GM12878 (cell line): ENCODE measurements around the gene SEPHS2. TPM values are rescaled to one million over a fixed set of nuclear protein-coding genes. Genes with fewer than 3 reads are reported as not detected.

Experiments
- ATAC-seq: fragments of 200-7000 bp; cut with Tn5 transposase; 3 replicates; pipeline ENCODE4 v1.9.1; 2020; ENCODE audit warnings: mild to moderate bottlenecking, moderate library complexity
- BruUV-seq: library from RNA; stranded (reverse); fragments of 400-500 nt; replicated peaks from 2 replicates; lab custom pipeline; 2021; lab: Mats Ljungman, UMichigan
- CTCF ChIA-PET: fragments of 300-600 bp; sonication (Branson Sonifier 250); formaldehyde crosslinking; extraction: SDS; loops from one replicate; lab custom pipeline; 2021; ENCODE audit warnings: inconsistent platforms; lab: Yijun Ruan, JAX
- POLR2A ChIA-PET: fragments of 350-600 bp; formaldehyde crosslinking; extraction: SDS; loops from one replicate; lab custom pipeline; 2021; ENCODE audit warnings: inconsistent platforms; lab: Charles Lee
- RAD21 ChIA-PET: fragments of 300-600 bp; sonication (Branson Sonifier 250); formaldehyde crosslinking; loops from one replicate; lab custom pipeline; 2023; ENCODE audit warnings: antibody characterized with exemption; ENCODE audit not compliant: unreplicated experiment; lab: Charles Lee
- SMC1A ChIA-PET: fragments of 300-600 bp; sonication (Branson Sonifier 250); formaldehyde crosslinking; loops from one replicate; lab custom pipeline; 2023; ENCODE audit not compliant: unreplicated experiment, uncharacterized antibody; lab: Charles Lee
- DNase-seq: peaks from one replicate; pipeline ENCODE4 v3.0.0-alpha.2; 2011; ENCODE audit warnings: low read depth, low spot score
- FAIRE-seq: peaks from 3 replicates; lab custom pipeline; 2011; peaks lifted over from hg19 to GRCh38; lab: Jason Lieb, UNC
- H2AFZ ChIP-seq: 2 replicates; pipeline ENCODE4 v1.6.0; 2011; ENCODE audit warnings: low read depth, low read length, control low read depth; ENCODE audit not compliant: control insufficient read depth
- H3K27ac ChIP-seq: 2 replicates; pipeline ENCODE4 v1.5.1; 2011; ENCODE audit warnings: control low read depth; ENCODE audit not compliant: control insufficient read depth, insufficient read depth
- H3K27me3 ChIP-seq, 2 experiments: replicated peaks in 1 of 2; 2 replicates each; pipeline versions ENCODE4 v1.6.0 to v1.6.1; 2011; ENCODE audit warnings: low read length in 1 of 2; ENCODE audit not compliant: control insufficient read depth in 2 of 2, insufficient read depth in 2 of 2
- H3K36me3 ChIP-seq, 2 experiments: 2 replicates each; pipeline ENCODE4 v1.5.1; 2011; ENCODE audit warnings: low read length in 1 of 2; ENCODE audit not compliant: control insufficient read depth in 2 of 2, insufficient read depth in 2 of 2
- H3K4me1 ChIP-seq: 2 replicates; pipeline ENCODE4 v1.6.1; 2011; ENCODE audit warnings: mild to moderate bottlenecking, low read length, moderate library complexity, mixed read lengths; ENCODE audit not compliant: control insufficient read depth, insufficient read depth
- H3K4me2 ChIP-seq: 2 replicates; pipeline ENCODE4 v1.6.0; 2011; ENCODE audit warnings: control low read depth; ENCODE audit not compliant: control insufficient read depth, insufficient read depth
- H3K4me3 ChIP-seq: fragments of 200-600 bp; sonication (generic); 2 replicates; pipeline ENCODE4 v1.5.1; 2016
- H3K79me2 ChIP-seq: 2 replicates; pipeline ENCODE4 v1.6.0; 2011; ENCODE audit warnings: low read length; ENCODE audit not compliant: control insufficient read depth, insufficient read depth
- H3K9ac ChIP-seq: 2 replicates; pipeline ENCODE4 v1.8.0; 2011; ENCODE audit warnings: low read length, control low read depth, mixed read lengths; ENCODE audit not compliant: control insufficient read depth, insufficient read depth
- H3K9me3 ChIP-seq: replicated peaks from 3 replicates; pipeline ENCODE4 v1.5.1; 2011; ENCODE audit warnings: mild to moderate bottlenecking, low read length; ENCODE audit not compliant: control insufficient read depth, insufficient read depth
- H4K20me1 ChIP-seq: 2 replicates; pipeline ENCODE4 v1.6.0; 2011; ENCODE audit not compliant: control insufficient read depth, insufficient read depth
- CREM ChIP-seq: IDR thresholded peaks from 2 replicates; pipeline ENCODE4 v1.6.1; 2014; ENCODE audit warnings: antibody characterized with exemption, low read depth
- HCFC1 ChIP-seq: fragments of 150-350 bp; IDR thresholded peaks from 2 replicates; pipeline ENCODE4 v1.6.1; 2014; ENCODE audit warnings: low read length
- HDAC2 ChIP-seq: fragments of 200-600 bp; sonication (generic); IDR thresholded peaks from 2 replicates; pipeline ENCODE4 v1.6.1; 2017
- IKZF2 ChIP-seq, 2 experiments: fragments of 450-650 bp; IDR thresholded peaks; 2 replicates each; pipeline ENCODE4 v1.6.1; 2017; ENCODE audit warnings: mild to moderate bottlenecking in 2 of 2, moderate library complexity in 2 of 2
- NFXL1 ChIP-seq: fragments of 450-650 bp; IDR thresholded peaks from 2 replicates; pipeline ENCODE4 v1.6.1; 2017; ENCODE audit warnings: antibody characterized with exemption, mild to moderate bottlenecking, borderline replicate concordance
- POLR2AphosphoS2 ChIP-seq: IDR thresholded peaks from 2 replicates; pipeline ENCODE4 v1.6.1; 2011; ENCODE audit warnings: low read depth, mild to moderate bottlenecking, low read length, improper control_type of control experiment, moderate library complexity
- POLR2AphosphoS5 ChIP-seq: IDR thresholded peaks from 2 replicates; pipeline ENCODE4 v1.6.1; 2011; ENCODE audit warnings: mild to moderate bottlenecking, low read length, inconsistent platforms
- SMAD1 ChIP-seq: fragments of 450-650 bp; IDR thresholded peaks from 2 replicates; pipeline ENCODE4 v1.6.1; 2018; ENCODE audit warnings: mild to moderate bottlenecking, low read depth; ENCODE audit not compliant: partially characterized antibody
- SREBF2 ChIP-seq: IDR thresholded peaks from 2 replicates; pipeline ENCODE4 v1.6.1; 2012; ENCODE audit warnings: mild to moderate bottlenecking, low read length
- ZNF384 ChIP-seq: IDR thresholded peaks from 2 replicates; pipeline ENCODE4 v1.6.1; 2012; ENCODE audit warnings: low read depth, mild to moderate bottlenecking, low read length, improper control_type of control experiment, borderline replicate concordance
- WGBS: methylation state at CpG from one replicate; pipeline ENCODE4 v1.1.6; 2016; ENCODE audit warnings: low lambda C conversion rate; ENCODE audit not compliant: insufficient replicate concordance, insufficient coverage; ENCODE audit errors: missing lambda C conversion rate; 5-methylcytosine and 5-hydroxymethylcytosine counted together
- in situ Hi-C: fragments of 300-500 bp; cut with MboI; formaldehyde crosslinking; loops from 9 replicates; pipeline ENCODE4 v1.14.3; 2018; ENCODE audit warnings: mixed read lengths
- intact Hi-C: fragments of 100-400 bp; cut with micrococcal nuclease; formaldehyde crosslinking; loops from one replicate; pipeline ENCODE4 v1.14.2; 2022; ENCODE audit not compliant: unreplicated experiment
- polyA plus RNA-seq, 11 experiments: library from polyadenylated mRNA; depleted of rRNA in 4 of 11; unstranded in 6 of 11; stranded (reverse) in 5 of 11; fragments of >200 nt; fragmentation: Nextera tagmentation in 4 of 11; fragmentation: Illumina TruSeq in 1 of 11; extraction: Ambion mirVana in 4 of 11; extraction: Trizol in 1 of 11; gene quantifications; 1 replicate in 1 of 11; 2 replicates in 10 of 11; pipeline versions ENCODE4 v1.2.1 to v1.2.3, GENCODE V29; 2011 to 2016; ENCODE audit warnings: inconsistent platforms in 2 of 11, missing spikeins in 2 of 11, low read depth in 1 of 11
- total RNA-seq, 4 experiments: library from RNA; depleted of rRNA in 3 of 4; stranded (reverse); fragments of >200 nt in 3 of 4; fragmentation: Illumina TruSeq in 1 of 4; extraction: Trizol in 1 of 4; gene quantifications; 2 replicates each; pipeline versions ENCODE4 v1.2.1 to v1.2.3, GENCODE V29; 2013 to 2021
- TF ChIP-seq, protein P1 (sequence below): fragments of 450-650 bp; IDR thresholded peaks from 2 replicates; pipeline ENCODE4 v1.6.1; 2017; ENCODE audit warnings: mild to moderate bottlenecking, low read depth, inconsistent platforms; ENCODE audit not compliant: poor library complexity, severe bottlenecking
- TF ChIP-seq, protein P2 (sequence below): IDR thresholded peaks from 2 replicates; pipeline ENCODE4 v1.6.1; 2012; ENCODE audit warnings: low read length, inconsistent platforms

Gene SEPHS2
- total and polyA plus RNA-seq, 10 of the 15 experiments (the other 5 are each of a cell fraction or from before 2014, with no cell fraction given): 21.6 to 99.8 (median 72.9) TPM

DNA sequence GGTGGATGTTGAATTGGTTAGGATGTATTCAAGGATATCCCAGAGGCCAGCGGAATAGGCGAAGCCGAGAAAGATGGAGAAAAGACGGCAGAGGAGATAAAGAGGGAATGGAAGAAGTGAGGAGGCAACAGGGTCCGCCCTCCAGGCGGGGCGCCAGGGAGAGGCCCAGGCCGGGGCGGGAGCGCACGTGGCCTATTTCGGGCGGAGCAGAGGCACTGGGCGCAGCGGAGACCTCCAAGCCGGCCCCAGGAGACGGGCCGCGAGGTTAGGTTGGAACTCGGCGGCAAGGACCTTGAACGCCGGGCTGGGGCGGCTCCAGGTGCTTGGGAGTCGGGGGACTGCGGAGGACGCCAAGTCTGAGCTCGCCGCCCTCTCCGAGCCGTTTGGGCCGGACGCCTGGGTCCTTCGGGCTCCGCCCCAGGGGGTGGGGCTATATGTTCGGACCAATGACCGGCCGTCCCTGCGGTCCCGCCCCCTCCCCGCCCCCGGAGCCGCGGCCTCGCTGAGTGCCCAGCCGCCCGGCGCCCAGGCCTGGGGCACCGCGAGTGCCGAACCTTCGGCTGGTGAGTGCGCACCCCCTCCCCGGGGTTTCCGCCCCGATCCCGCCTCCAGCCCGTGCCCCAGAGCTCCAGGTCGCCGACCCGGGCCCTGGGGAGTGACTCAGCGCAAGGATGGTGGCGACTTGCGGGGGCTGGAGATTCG, 38.4 kb downstream of the SEPHS2 start, which contains the start of gene ZNF771 (continued):
- TF ChIP-seq, protein P1, sequence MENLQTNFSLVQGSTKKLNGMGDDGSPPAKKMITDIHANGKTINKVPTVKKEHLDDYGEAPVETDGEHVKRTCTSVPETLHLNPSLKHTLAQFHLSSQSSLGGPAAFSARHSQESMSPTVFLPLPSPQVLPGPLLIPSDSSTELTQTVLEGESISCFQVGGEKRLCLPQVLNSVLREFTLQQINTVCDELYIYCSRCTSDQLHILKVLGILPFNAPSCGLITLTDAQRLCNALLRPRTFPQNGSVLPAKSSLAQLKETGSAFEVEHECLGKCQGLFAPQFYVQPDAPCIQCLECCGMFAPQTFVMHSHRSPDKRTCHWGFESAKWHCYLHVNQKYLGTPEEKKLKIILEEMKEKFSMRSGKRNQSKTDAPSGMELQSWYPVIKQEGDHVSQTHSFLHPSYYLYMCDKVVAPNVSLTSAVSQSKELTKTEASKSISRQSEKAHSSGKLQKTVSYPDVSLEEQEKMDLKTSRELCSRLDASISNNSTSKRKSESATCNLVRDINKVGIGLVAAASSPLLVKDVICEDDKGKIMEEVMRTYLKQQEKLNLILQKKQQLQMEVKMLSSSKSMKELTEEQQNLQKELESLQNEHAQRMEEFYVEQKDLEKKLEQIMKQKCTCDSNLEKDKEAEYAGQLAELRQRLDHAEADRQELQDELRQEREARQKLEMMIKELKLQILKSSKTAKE: no peak
- no peak for TF ChIP-seq SREBF2
- no peak for TF ChIP-seq ZNF384
- peak; percentile 78 for TF ChIP-seq POLR2AphosphoS5

GRCh38 chr16:30406795-30407101, 38.9 kb downstream of the SEPHS2 start:
- TF ChIP-seq POLR2AphosphoS5 (no peak), NFXL1 (no peak), IKZF2 (IDR thresholded peaks at IDR 0.05) (0 out of 4 replicates have a peak, but pooled peaks of 1 of the 2 experiments have one; percentile 49), CREM (peak; percentile 8; the same call in 1 of the 2 replicates), SMAD1 (no peak), POLR2AphosphoS2 (no peak), HCFC1 (no peak), HDAC2 (no peak)
- TF ChIP-seq, protein P2, sequence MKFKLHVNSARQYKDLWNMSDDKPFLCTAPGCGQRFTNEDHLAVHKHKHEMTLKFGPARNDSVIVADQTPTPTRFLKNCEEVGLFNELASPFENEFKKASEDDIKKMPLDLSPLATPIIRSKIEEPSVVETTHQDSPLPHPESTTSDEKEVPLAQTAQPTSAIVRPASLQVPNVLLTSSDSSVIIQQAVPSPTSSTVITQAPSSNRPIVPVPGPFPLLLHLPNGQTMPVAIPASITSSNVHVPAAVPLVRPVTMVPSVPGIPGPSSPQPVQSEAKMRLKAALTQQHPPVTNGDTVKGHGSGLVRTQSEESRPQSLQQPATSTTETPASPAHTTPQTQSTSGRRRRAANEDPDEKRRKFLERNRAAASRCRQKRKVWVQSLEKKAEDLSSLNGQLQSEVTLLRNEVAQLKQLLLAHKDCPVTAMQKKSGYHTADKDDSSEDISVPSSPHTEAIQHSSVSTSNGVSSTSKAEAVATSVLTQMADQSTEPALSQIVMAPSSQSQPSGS: no peak
- TF ChIP-seq, all 136 proteins: peak for 2
- H3K4me2 ChIP-seq: peak overlapping the region; percentile 19
- peak overlapping the region; percentile 83 for H3K4me3 ChIP-seq
- DNase-seq: no peak
- 21% methylated on average over 14 of the region's 14 CpGs for WGBS
- H3K36me3 ChIP-seq: peaks cover 0 to 2% of the 10 kb centered on the region in 2 experiments; a peak in 1 of 4 replicates
- no peaks in the 10 kb centered on the region for H4K20me1 ChIP-seq
- BruUV-seq: no TSS peak
- H3K27me3 ChIP-seq: no peaks in the 10 kb centered on the region; a peak in 1 of 4 replicates
- ATAC-seq: peak; percentile 9
- no peak overlapping the region for H3K27ac ChIP-seq
- in situ Hi-C loops: loop anchor here (5.0 kb wide), 1 partner anchor 314 kb away; the partner anchor contains the start of gene TBX6
- RAD21 ChIA-PET: interaction anchor here (0.5 to 4.4 kb wide), 11 partner anchors 11 to 315 kb away, joined by 3 to 33 read pairs (median 7); partner anchors contain the start of genes DCTPP1, SEPTIN1, TBC1D10B and TBX6
- POLR2A ChIA-PET: interaction anchor here (0.6 to 2.4 kb wide), 7 partner anchors 9 to 315 kb away, joined by 3 to 12 read pairs (median 6); partner anchors contain the start of genes SEPTIN1, TBX6 and ZNF48
- intact Hi-C loops: loop anchor here (5.0 kb wide), 1 partner anchor 314 kb away; the partner anchor contains the start of gene TBX6
- FAIRE-seq: no peak
- H3K9me3 ChIP-seq: no peaks in the 10 kb centered on the region
- H3K79me2 ChIP-seq: no peaks in the 10 kb centered on the region; the same call in 1 of the 2 replicates
- H3K4me1 ChIP-seq: peaks cover 14% of the 10 kb centered on the region
- SMC1A ChIA-PET: interaction anchor here (0.6 to 3.4 kb wide), 7 partner anchors 11 to 191 kb away, joined by 3 to 15 read pairs (median 5); partner anchors contain the start of genes DCTPP1, SEPTIN1 and ZNF48
- CTCF ChIA-PET: interaction anchor here (0.6 to 8.1 kb wide), 11 partner anchors 12 to 315 kb away, joined by 3 to 70 read pairs (median 4); partner anchors contain the start of genes DCTPP1, SEPTIN1, TBC1D10B and TBX6
- peak overlapping the region; percentile 0; the same call in 1 of the 2 replicates for H3K9ac ChIP-seq
- H2AFZ ChIP-seq: peak overlapping the region; percentile 55
